ENCODE data around the gene TANGO6.

The TANGO6 gene

GRCh38 chr16:69105501-69106361 lies 262.4 kb downstream of the TANGO6 start, which contains the start of gene HAS3:
Gene HAS3 (plus strand): TSS chr16:69105653. CDS start chr16:69109396, 3,743 bp downstream.
- H3K9ac ChIP-seq (ENCODE audit: low read depth, low read length), result peak within 1 kb of the TSS; percentile 32
- H3K4me3 ChIP-seq (ENCODE audit: low read depth, low read length), result peak within 1 kb of the TSS; percentile 89
- peaks cover 16% of the 10 kb centered on the region for H3K36me3 ChIP-seq (ENCODE audit: control insufficient read depth, insufficient read depth, low read length)
- peaks cover 14% of the 10 kb centered on the region for H3K4me1 ChIP-seq (ENCODE audit: control insufficient read depth, insufficient read depth, low read length)
- H3K27me3 ChIP-seq (ENCODE audit: control insufficient read depth, insufficient read depth, low read length), result peaks cover 4% of the 10 kb centered on the region
- no peaks in the 10 kb centered on the region for H3K9me3 ChIP-seq (ENCODE audit: control insufficient read depth, insufficient read depth, low read length)

GRCh38 chr16:69106491-69107315 lies 263.4 kb downstream of the TANGO6 start:
- Histone ChIP-seq H3K9ac (ENCODE audit: low read depth, low read length) (peak overlapping the region; percentile 41), H3K4me3 (ENCODE audit: low read depth, low read length) (peak overlapping the region; percentile 89), H3K9me3 (ENCODE audit: control insufficient read depth, insufficient read depth, low read length) (no peaks in the 10 kb centered on the region)

GRCh38 chr16:69107316-69107962 lies 264.1 kb downstream of the TANGO6 start:
- H3K4me3 ChIP-seq (ENCODE audit: low read depth, low read length), result peak overlapping the region; percentile 89
- peaks cover 4% of the 10 kb centered on the region for H3K27me3 ChIP-seq (ENCODE audit: control insufficient read depth, insufficient read depth, low read length)
- peaks cover 8% of the 10 kb centered on the region for H3K4me1 ChIP-seq (ENCODE audit: control insufficient read depth, insufficient read depth, low read length)
- peaks cover 26% of the 10 kb centered on the region for H3K36me3 ChIP-seq (ENCODE audit: control insufficient read depth, insufficient read depth, low read length)
- no peaks in the 10 kb centered on the region for H3K9me3 ChIP-seq (ENCODE audit: control insufficient read depth, insufficient read depth, low read length)
- H3K9ac ChIP-seq (ENCODE audit: low read depth, low read length), result peak overlapping the region; percentile 41

More at GRCh38 chr16:69106491-69107315, 263.4 kb downstream of the TANGO6 start:
- Histone ChIP-seq H3K27me3 (ENCODE audit: control insufficient read depth, insufficient read depth, low read length) (peaks cover 4% of the 10 kb centered on the region), H3K36me3 (ENCODE audit: control insufficient read depth, insufficient read depth, low read length) (peaks cover 22% of the 10 kb centered on the region), H3K4me1 (ENCODE audit: control insufficient read depth, insufficient read depth, low read length) (peaks cover 13% of the 10 kb centered on the region)

GRCh38 chr16:69108064-69108904 lies 265.0 kb downstream of the TANGO6 start:
- peaks cover 7% of the 10 kb centered on the region for H3K4me1 ChIP-seq (ENCODE audit: control insufficient read depth, insufficient read depth, low read length)
- H3K27me3 ChIP-seq (ENCODE audit: control insufficient read depth, insufficient read depth, low read length), result peaks cover 4% of the 10 kb centered on the region
- H3K9me3 ChIP-seq (ENCODE audit: control insufficient read depth, insufficient read depth, low read length), result no peaks in the 10 kb centered on the region
- peak overlapping the region; percentile 41 for H3K9ac ChIP-seq (ENCODE audit: low read depth, low read length)
- H3K36me3 ChIP-seq (ENCODE audit: control insufficient read depth, insufficient read depth, low read length), result peaks cover 30% of the 10 kb centered on the region
- H3K4me3 ChIP-seq (ENCODE audit: low read depth, low read length), result peak overlapping the region; percentile 89

- Histone ChIP-seq H3K36me3 (ENCODE audit: control insufficient read depth, insufficient read depth, low read length) (peaks cover 36% of the 10 kb centered on the region), H3K9ac (ENCODE audit: low read depth, low read length) (peak overlapping the region; percentile 13), H3K9me3 (ENCODE audit: control insufficient read depth, insufficient read depth, low read length) (no peaks in the 10 kb centered on the region), H3K4me3 (ENCODE audit: low read depth, low read length) (peak overlapping the region; percentile 5), H3K27me3 (ENCODE audit: control insufficient read depth, insufficient read depth, low read length) (peaks cover under 1% of the 10 kb centered on the region), H3K4me1 (ENCODE audit: control insufficient read depth, insufficient read depth, low read length) (peaks cover 7% of the 10 kb centered on the region)
Observed at GRCh38 chr16:69108905-69109252, 265.5 kb downstream of the TANGO6 start.

GRCh38 chr16:69109486-69110270 lies 266.3 kb downstream of the TANGO6 start:
- H3K36me3 ChIP-seq (ENCODE audit: control insufficient read depth, insufficient read depth, low read length), result peaks cover 44% of the 10 kb centered on the region
- H3K9ac ChIP-seq (ENCODE audit: low read depth, low read length), result no peak overlapping the region
- no peaks in the 10 kb centered on the region for H3K9me3 ChIP-seq (ENCODE audit: control insufficient read depth, insufficient read depth, low read length)
- peaks cover 7% of the 10 kb centered on the region for H3K4me1 ChIP-seq (ENCODE audit: control insufficient read depth, insufficient read depth, low read length)
- no peak overlapping the region for H3K4me3 ChIP-seq (ENCODE audit: low read depth, low read length)
- H3K27me3 ChIP-seq (ENCODE audit: control insufficient read depth, insufficient read depth, low read length), result no peaks in the 10 kb centered on the region

- Histone ChIP-seq H3K9ac (ENCODE audit: low read depth, low read length) (no peak overlapping the region), H3K4me1 (ENCODE audit: control insufficient read depth, insufficient read depth, low read length) (peaks cover 5% of the 10 kb centered on the region), H3K4me3 (ENCODE audit: low read depth, low read length) (no peak overlapping the region), H3K9me3 (ENCODE audit: control insufficient read depth, insufficient read depth, low read length) (no peaks in the 10 kb centered on the region), H3K27me3 (ENCODE audit: control insufficient read depth, insufficient read depth, low read length) (no peaks in the 10 kb centered on the region), H3K36me3 (ENCODE audit: control insufficient read depth, insufficient read depth, low read length) (peaks cover 51% of the 10 kb centered on the region)
Observed at GRCh38 chr16:69110406-69110805, 267.1 kb downstream of the TANGO6 start.

- H3K4me3 ChIP-seq (ENCODE audit: low read depth, low read length), result no peak overlapping the region
- H3K4me1 ChIP-seq (ENCODE audit: control insufficient read depth, insufficient read depth, low read length), result peaks cover 5% of the 10 kb centered on the region
- peaks cover 58% of the 10 kb centered on the region for H3K36me3 ChIP-seq (ENCODE audit: control insufficient read depth, insufficient read depth, low read length)
- no peak overlapping the region for H3K9ac ChIP-seq (ENCODE audit: low read depth, low read length)
- no peaks in the 10 kb centered on the region for H3K9me3 ChIP-seq (ENCODE audit: control insufficient read depth, insufficient read depth, low read length)
- no peaks in the 10 kb centered on the region for H3K27me3 ChIP-seq (ENCODE audit: control insufficient read depth, insufficient read depth, low read length)
Observed at GRCh38 chr16:69111216-69111875, 268.0 kb downstream of the TANGO6 start.

GRCh38 chr16:69111876-69112230 lies 268.5 kb downstream of the TANGO6 start:
- Histone ChIP-seq H3K27me3 (ENCODE audit: control insufficient read depth, insufficient read depth, low read length) (no peaks in the 10 kb centered on the region), H3K9ac (ENCODE audit: low read depth, low read length) (no peak overlapping the region), H3K4me3 (ENCODE audit: low read depth, low read length) (no peak overlapping the region), H3K9me3 (ENCODE audit: control insufficient read depth, insufficient read depth, low read length) (no peaks in the 10 kb centered on the region), H3K36me3 (ENCODE audit: control insufficient read depth, insufficient read depth, low read length) (peaks cover 62% of the 10 kb centered on the region), H3K4me1 (ENCODE audit: control insufficient read depth, insufficient read depth, low read length) (peaks cover 5% of the 10 kb centered on the region)

Data from iPS-15b (cell line).